ENCODE measurements around the gene HIPK1. TPM values are rescaled to one million over a fixed set of nuclear protein-coding genes. Genes with fewer than 3 reads are reported as not detected.
A peak's percentile ranks its signal among the peaks of the same experiment; 100 is the strongest.

Gene HIPK1
- total RNA-seq, 4 donors from 2014 or later = 48.3 to 63.9 (median 53.1) TPM

GRCh38 chr1:113891631-113892220 is 37.4 kb upstream of the HIPK1 start:
- intact Hi-C loops (cut with DNase I; ENCODE audit: low total_unique reads) (no loop called here), in situ Hi-C loops (cut with MboI; ENCODE audit: low pct_ligation_motif_present in 1 of 4, low pct_unique_long_range_greater_than_20kb in 1 of 4, low sequenced_read_pairs in 3 of 4) (no loop called here)
- 71 to 100% methylated on average over 3 to 11 of the region's 11 CpGs for WGBS, 2 donors (ENCODE audit: low coverage in 1 of 2)

DNA sequence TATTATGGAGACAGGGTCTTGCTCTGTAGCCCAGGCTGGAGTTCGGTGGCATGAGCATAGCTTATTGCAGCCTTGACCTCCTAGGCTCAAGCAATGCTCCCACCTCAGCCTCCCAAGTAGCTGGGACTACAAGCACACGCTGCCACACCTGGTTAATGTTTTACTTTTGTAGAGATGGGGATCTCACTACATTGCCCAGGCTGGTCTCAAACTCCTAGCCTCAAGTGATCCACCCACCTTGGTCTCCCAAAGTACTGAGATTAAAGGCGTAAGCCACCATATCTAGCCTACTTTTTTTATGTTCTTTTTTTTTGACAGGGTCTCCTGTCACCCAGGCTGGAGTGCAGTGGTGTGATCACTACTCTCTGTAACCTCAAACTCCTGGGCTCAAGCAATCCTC is 35.9 kb upstream of the HIPK1 start:
- H3K27me3 ChIP-seq = no peaks in the 10 kb centered on the region
- DNase-seq = no peak
- no peaks in the 10 kb centered on the region for H3K9me3 ChIP-seq
- no peak overlapping the region for H3K27ac ChIP-seq
- in situ Hi-C loops (cut with MboI; ENCODE audit: low pct_ligation_motif_present in 1 of 4, low pct_unique_long_range_greater_than_20kb in 1 of 4, low sequenced_read_pairs in 3 of 4) = no loop called here
- H3K4me3 ChIP-seq = no peak overlapping the region
- H3K4me1 ChIP-seq = peaks cover 0 to 12% (median 2%) of the 10 kb centered on the region in 4 donors
- 80 to 88% methylated on average over 3 of the region's 3 CpGs for WGBS, 2 donors (ENCODE audit: low coverage in 1 of 2)
- no peak for TF ChIP-seq POLR2AphosphoS5 (IDR thresholded peaks at IDR 0.05)
- TF ChIP-seq, protein P1, sequence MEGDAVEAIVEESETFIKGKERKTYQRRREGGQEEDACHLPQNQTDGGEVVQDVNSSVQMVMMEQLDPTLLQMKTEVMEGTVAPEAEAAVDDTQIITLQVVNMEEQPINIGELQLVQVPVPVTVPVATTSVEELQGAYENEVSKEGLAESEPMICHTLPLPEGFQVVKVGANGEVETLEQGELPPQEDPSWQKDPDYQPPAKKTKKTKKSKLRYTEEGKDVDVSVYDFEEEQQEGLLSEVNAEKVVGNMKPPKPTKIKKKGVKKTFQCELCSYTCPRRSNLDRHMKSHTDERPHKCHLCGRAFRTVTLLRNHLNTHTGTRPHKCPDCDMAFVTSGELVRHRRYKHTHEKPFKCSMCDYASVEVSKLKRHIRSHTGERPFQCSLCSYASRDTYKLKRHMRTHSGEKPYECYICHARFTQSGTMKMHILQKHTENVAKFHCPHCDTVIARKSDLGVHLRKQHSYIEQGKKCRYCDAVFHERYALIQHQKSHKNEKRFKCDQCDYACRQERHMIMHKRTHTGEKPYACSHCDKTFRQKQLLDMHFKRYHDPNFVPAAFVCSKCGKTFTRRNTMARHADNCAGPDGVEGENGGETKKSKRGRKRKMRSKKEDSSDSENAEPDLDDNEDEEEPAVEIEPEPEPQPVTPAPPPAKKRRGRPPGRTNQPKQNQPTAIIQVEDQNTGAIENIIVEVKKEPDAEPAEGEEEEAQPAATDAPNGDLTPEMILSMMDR (IDR thresholded peaks at IDR 0.05) = no peak
- no peak for TF ChIP-seq POLR2A (IDR thresholded peaks at IDR 0.05)
- no peak for TF ChIP-seq EP300 (IDR thresholded peaks at IDR 0.05; ENCODE audit: low read depth)
- H3K36me3 ChIP-seq = peaks cover 0 to 16% (median 7%) of the 10 kb centered on the region in 4 donors
- intact Hi-C loops (cut with DNase I; ENCODE audit: low total_unique reads) = no loop called here

More at GRCh38 chr1:113891631-113892220, 37.4 kb upstream of the HIPK1 start:
- TF ChIP-seq EP300 (IDR thresholded peaks at IDR 0.05; ENCODE audit: low read depth) (no peak), POLR2AphosphoS5 (IDR thresholded peaks at IDR 0.05) (no peak), POLR2A (IDR thresholded peaks at IDR 0.05) (no peak)
- TF ChIP-seq, protein P1 (IDR thresholded peaks at IDR 0.05) = no peak
- H3K27me3 ChIP-seq = no peaks in the 10 kb centered on the region
- peaks cover 0 to 8% (median 3%) of the 10 kb centered on the region in 4 donors for H3K36me3 ChIP-seq
- H3K9me3 ChIP-seq = no peaks in the 10 kb centered on the region
- DNase-seq = peak; percentile 36
- H3K27ac ChIP-seq = no peak overlapping the region
- no peak overlapping the region for H3K4me3 ChIP-seq
- H3K4me1 ChIP-seq = peaks cover 0 to 20% (median 7%) of the 10 kb centered on the region in 4 donors

DNA sequence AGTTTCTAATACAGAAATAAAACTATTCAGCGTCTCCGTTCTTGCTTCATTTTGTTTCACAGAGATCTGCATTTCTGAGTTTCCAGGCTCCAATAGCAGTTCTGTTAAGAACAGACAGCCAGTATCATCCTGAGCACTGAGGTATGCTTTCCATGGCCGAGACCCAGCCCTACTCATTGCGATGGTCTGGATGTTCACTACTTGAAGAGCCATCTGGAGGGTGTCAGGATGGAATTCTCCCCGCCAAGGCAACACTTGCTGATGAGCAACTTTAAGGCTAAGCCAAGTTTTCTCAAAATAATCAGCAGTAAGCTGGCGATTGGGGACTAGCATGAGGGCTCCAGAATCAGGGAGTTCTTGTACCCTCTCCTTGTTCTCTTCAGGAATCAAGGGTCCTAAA is 34.0 kb upstream of the HIPK1 start:
- intact Hi-C loops (cut with DNase I; ENCODE audit: low total_unique reads) (no loop called here), in situ Hi-C loops (cut with MboI; ENCODE audit: low pct_ligation_motif_present in 1 of 4, low pct_unique_long_range_greater_than_20kb in 1 of 4, low sequenced_read_pairs in 3 of 4) (no loop called here)
- peaks cover 0 to 13% (median 0%) of the 10 kb centered on the region in 4 donors for H3K4me1 ChIP-seq
- TF ChIP-seq POLR2AphosphoS5 (IDR thresholded peaks at IDR 0.05) (no peak), EP300 (IDR thresholded peaks at IDR 0.05; ENCODE audit: low read depth) (no peak), POLR2A (IDR thresholded peaks at IDR 0.05) (no peak)
- TF ChIP-seq, protein P1 (IDR thresholded peaks at IDR 0.05) = no peak
- H3K27me3 ChIP-seq = no peaks in the 10 kb centered on the region
- WGBS, 2 donors (ENCODE audit: low coverage in 1 of 2) = 84 to 93% methylated on average over 6 of the region's 6 CpGs
- H3K27ac ChIP-seq = no peak overlapping the region
- H3K4me3 ChIP-seq = no peak overlapping the region
- no peak for DNase-seq
- H3K36me3 ChIP-seq = peaks cover 0 to 33% (median 7%) of the 10 kb centered on the region in 4 donors
- no peaks in the 10 kb centered on the region for H3K9me3 ChIP-seq

GRCh38 chr1:113895961-113896360 is 33.2 kb upstream of the HIPK1 start:
- intact Hi-C loops (cut with DNase I; ENCODE audit: low total_unique reads) (no loop called here), in situ Hi-C loops (cut with MboI; ENCODE audit: low pct_ligation_motif_present in 1 of 4, low pct_unique_long_range_greater_than_20kb in 1 of 4, low sequenced_read_pairs in 3 of 4) (no loop called here)
- DNase-seq = no peak
- TF ChIP-seq POLR2AphosphoS5 (IDR thresholded peaks at IDR 0.05) = no peak
- TF ChIP-seq, protein P1 (IDR thresholded peaks at IDR 0.05) = no peak
- no peak for TF ChIP-seq EP300 (IDR thresholded peaks at IDR 0.05; ENCODE audit: low read depth)
- TF ChIP-seq POLR2A (IDR thresholded peaks at IDR 0.05) = no peak
- Histone ChIP-seq H3K9me3 (no peaks in the 10 kb centered on the region), H3K4me1 (peaks cover 0 to 19% (median 1%) of the 10 kb centered on the region in 4 donors), H3K27ac (no peak overlapping the region), H3K36me3 (peaks cover 0 to 33% (median 7%) of the 10 kb centered on the region in 4 donors), H3K4me3 (no peak overlapping the region), H3K27me3 (no peaks in the 10 kb centered on the region)
- 90 to 93% methylated on average over 3 to 8 of the region's 8 CpGs for WGBS, 2 donors (ENCODE audit: low coverage in 1 of 2)

Measured in transverse colon (tissue), 4 donors.